ENCODE measurements around the gene P3H2.

The P3H2 gene

GRCh38 chr3:189911001-189911400 is 209.7 kb downstream of the P3H2 start:
- H3K9me3 Mint-ChIP-seq: no peaks in the 10 kb centered on the region
- no peak overlapping the region for H3K27ac Mint-ChIP-seq
- H3K4me1 Mint-ChIP-seq: no peaks in the 10 kb centered on the region
- no peak for TF ChIP-seq CTCF (IDR thresholded peaks at IDR 0.05; ENCODE audit: unreplicated experiment in 3 of 3)
- H3K4me3 Mint-ChIP-seq: no peak overlapping the region
- H3K27me3 Mint-ChIP-seq (ENCODE audit: low read depth): no peaks in the 10 kb centered on the region
- H3K36me3 Mint-ChIP-seq (ENCODE audit: low read depth): no peaks in the 10 kb centered on the region

- H3K4me1 Mint-ChIP-seq: no peaks in the 10 kb centered on the region
- no peak overlapping the region for H3K4me3 Mint-ChIP-seq
- H3K36me3 Mint-ChIP-seq (ENCODE audit: low read depth): no peaks in the 10 kb centered on the region
Observed at GRCh38 chr3:189909573-189909972, 211.1 kb downstream of the P3H2 start.

GRCh38 chr3:189909139-189909538 is 211.6 kb downstream of the P3H2 start:
- Mint-ChIP-seq H3K36me3 (ENCODE audit: low read depth) (no peaks in the 10 kb centered on the region), H3K4me3 (no peak overlapping the region), H3K27me3 (ENCODE audit: low read depth) (no peaks in the 10 kb centered on the region), H3K9me3 (no peaks in the 10 kb centered on the region), H3K4me1 (no peaks in the 10 kb centered on the region), H3K27ac (no peak overlapping the region)
- TF ChIP-seq CTCF (IDR thresholded peaks at IDR 0.05; ENCODE audit: unreplicated experiment in 3 of 3): no peak

More at GRCh38 chr3:189909573-189909972, 211.1 kb downstream of the P3H2 start:
- no peak for TF ChIP-seq CTCF (IDR thresholded peaks at IDR 0.05; ENCODE audit: unreplicated experiment in 3 of 3)
- Mint-ChIP-seq H3K27me3 (ENCODE audit: low read depth) (no peaks in the 10 kb centered on the region), H3K27ac (no peak overlapping the region), H3K9me3 (no peaks in the 10 kb centered on the region)

- no peaks in the 10 kb centered on the region for H3K9me3 Mint-ChIP-seq
- no peak for TF ChIP-seq CTCF (IDR thresholded peaks at IDR 0.05; ENCODE audit: unreplicated experiment in 3 of 3)
- H3K27ac Mint-ChIP-seq: no peak overlapping the region
- H3K4me3 Mint-ChIP-seq: no peak overlapping the region
- H3K36me3 Mint-ChIP-seq (ENCODE audit: low read depth): no peaks in the 10 kb centered on the region
- no peaks in the 10 kb centered on the region for H3K4me1 Mint-ChIP-seq
- no peaks in the 10 kb centered on the region for H3K27me3 Mint-ChIP-seq (ENCODE audit: low read depth)
Observed at GRCh38 chr3:189908646-189909045, 212.1 kb downstream of the P3H2 start.

GRCh38 chr3:189907803-189908202 is 212.9 kb downstream of the P3H2 start:
- Mint-ChIP-seq H3K36me3 (ENCODE audit: low read depth) (no peaks in the 10 kb centered on the region), H3K27ac (peak overlapping the region in 1 of 3 experiments; percentile 6)

More at GRCh38 chr3:189907803-189908202, 212.9 kb downstream of the P3H2 start:
- no peak for TF ChIP-seq CTCF (IDR thresholded peaks at IDR 0.05; ENCODE audit: unreplicated experiment in 3 of 3)
- Mint-ChIP-seq H3K9me3 (no peaks in the 10 kb centered on the region), H3K4me1 (no peaks in the 10 kb centered on the region), H3K27me3 (ENCODE audit: low read depth) (no peaks in the 10 kb centered on the region), H3K4me3 (no peak overlapping the region)
